Erythroblast (primary cell): ENCODE results near the gene AZIN2.

ENCODE experiments used
- GATA1 ChIP-seq: IDR thresholded peaks from 2 replicates; pipeline ENCODE4 v1.6.1; 2011; ENCODE audit warnings: low read depth, mild to moderate bottlenecking, control low read depth, low read length, moderate library complexity
- POLR2A ChIP-seq: IDR thresholded peaks from 2 replicates; pipeline ENCODE4 v1.6.1; 2011; ENCODE audit warnings: mild to moderate bottlenecking, low read length

GRCh38 chr1:33131191-33131590 lies 50.2 kb downstream of the AZIN2 start:
- TF ChIP-seq POLR2A (no peak), GATA1 (no peak)
